ENCODE results near the gene ZSCAN5A. TPM values are rescaled to one million over a fixed set of nuclear protein-coding genes. Genes with fewer than 3 reads are reported as not detected.

The ZSCAN5A gene
- total and polyA plus RNA-seq, 9 of the 15 experiments (the other 6 are each of a cell fraction or from before 2014, with no cell fraction given): 5.8 to 15.3 (median 11.8) TPM

GRCh38 chr19:56315077-56315828 is 614 bp upstream of the ZSCAN5A start (continued):
- TF ChIP-seq TFAM (CRISPR knock-in tag; conservative IDR thresholded peaks at IDR 0.05): no peak
- TF ChIP-seq RBBP5 (IDR thresholded peaks at IDR 0.05; ENCODE audit: borderline replicate concordance, insufficient read depth, low read length, poor library complexity, severe bottlenecking): peak; percentile 68
- no peak for TF ChIP-seq MBD1 (CRISPR knock-in tag; IDR thresholded peaks at IDR 0.05)
- TF ChIP-seq POU5F1 (IDR thresholded peaks at IDR 0.05; ENCODE audit: borderline replicate concordance, low read depth, low read length, partially characterized antibody): no peak
- TF ChIP-seq ZNF140 (CRISPR knock-in tag; IDR thresholded peaks at IDR 0.05): no peak
- TF ChIP-seq ESRRA (IDR thresholded peaks at IDR 0.05; ENCODE audit: borderline replicate concordance, low read depth): no peak
- no peak for TF ChIP-seq IFI16 (CRISPR knock-in tag; IDR thresholded peaks at IDR 0.05)
- TF ChIP-seq CHCHD3 (CRISPR knock-in tag; IDR thresholded peaks at IDR 0.05): no peak
- TF ChIP-seq ZNF639 (CRISPR knock-in tag; conservative IDR thresholded peaks at IDR 0.05 in 1 of 2, IDR thresholded peaks at IDR 0.05 in 1 of 2): no peak
- peak; percentile 73; the same call in 1 of the 2 replicates for TF ChIP-seq MXI1 (IDR thresholded peaks at IDR 0.05; ENCODE audit: low read depth, low read length)
- no peak for TF ChIP-seq DMBX1 (CRISPR knock-in tag; IDR thresholded peaks at IDR 0.05; ENCODE audit: borderline replicate concordance)
- no peak for TF ChIP-seq GATAD2B (IDR thresholded peaks at IDR 0.05; ENCODE audit: borderline replicate concordance)
- no peak for TF ChIP-seq PHF20 (IDR thresholded peaks at IDR 0.05; ENCODE audit: partially characterized antibody)
- no peak for TF ChIP-seq TCFL5 (CRISPR knock-in tag; conservative IDR thresholded peaks at IDR 0.05)
- no peak for TF ChIP-seq ARNT (IDR thresholded peaks at IDR 0.05)
- no peak for TF ChIP-seq PPARD (CRISPR knock-in tag; IDR thresholded peaks at IDR 0.05)
- TF ChIP-seq POLR2G (IDR thresholded peaks at IDR 0.05; ENCODE audit: low read depth, low read length): peak; percentile 63; the same call in 1 of the 2 replicates
- peak; percentile 89 for TF ChIP-seq USF1 (CRISPR knock-in tag; IDR thresholded peaks at IDR 0.05)
- TF ChIP-seq CXXC5 (CRISPR knock-in tag; IDR thresholded peaks at IDR 0.05): no peak; the same call in none of the 2 replicates
- no peak for TF ChIP-seq DACH1 (IDR thresholded peaks at IDR 0.05; ENCODE audit: partially characterized antibody)
- no peak for TF ChIP-seq ZBTB43 (CRISPR knock-in tag; IDR thresholded peaks at IDR 0.05)
- TF ChIP-seq ZNF3 (CRISPR knock-in tag; IDR thresholded peaks at IDR 0.05): no peak
- no peak; the same call in none of the 2 replicates for TF ChIP-seq HCFC1 (IDR thresholded peaks at IDR 0.05; ENCODE audit: low read depth, low read length)

All from K562 (cell line).